ENCODE results near the gene WNT3.
"Not testable (repeated sequence)": the region's sequence is repeated elsewhere in the genome, so short reads cannot be mapped to it uniquely, and the experiment has no call there.

WNT3 gene

GRCh38 chr17:46780003-46780373 lies 38.5 kb downstream of the WNT3 start:
- DNase-seq, result no peak

GRCh38 chr17:46777943-46778915 lies 40.3 kb downstream of the WNT3 start:
- no peak for DNase-seq

GRCh38 chr17:46776298-46777005 lies 42.0 kb downstream of the WNT3 start:
- no peak for DNase-seq

- no peak for DNase-seq
Measured at GRCh38 chr17:46774108-46774737, 44.3 kb downstream of the WNT3 start.

- no peak for DNase-seq
Measured at GRCh38 chr17:46773676-46774075, 44.8 kb downstream of the WNT3 start.

- peak; percentile 9 for DNase-seq
Measured at GRCh38 chr17:46773221-46773605, 45.3 kb downstream of the WNT3 start.

GRCh38 chr17:46772475-46773220 lies 45.8 kb downstream of the WNT3 start:
- DNase-seq, result no peak

GRCh38 chr17:46771561-46772474 lies 46.7 kb downstream of the WNT3 start:
- DNase-seq, result no peak

GRCh38 chr17:46770818-46771560 lies 47.5 kb downstream of the WNT3 start:
- no peak for DNase-seq

GRCh38 chr17:46770439-46770817 lies 48.1 kb downstream of the WNT3 start:
- DNase-seq, result no peak

- no peak for DNase-seq
Measured at GRCh38 chr17:46769531-46770438, 48.7 kb downstream of the WNT3 start.

- not testable (repeated sequence) for DNase-seq
Measured at GRCh38 chr17:46768896-46769295, 49.6 kb downstream of the WNT3 start.

GRCh38 chr17:46768540-46768870 lies 50.0 kb downstream of the WNT3 start:
- no peak for DNase-seq

- DNase-seq, result no peak
Measured at GRCh38 chr17:46766493-46767491, 51.7 kb downstream of the WNT3 start.

GRCh38 chr17:46765453-46765852 lies 53.0 kb downstream of the WNT3 start:
- no peak for DNase-seq

- no peak for DNase-seq
Measured at GRCh38 chr17:46764709-46765401, 53.6 kb downstream of the WNT3 start.

GRCh38 chr17:46764000-46764708 lies 54.3 kb downstream of the WNT3 start:
- no peak for DNase-seq
